Type B pancreatic cell (in vitro differentiated cells): ENCODE measurements around the gene CLPTM1. TPM values are rescaled to one million over a fixed set of nuclear protein-coding genes. Genes with fewer than 3 reads are reported as not detected.
"Not testable (repeated sequence)": the region's sequence is repeated elsewhere in the genome, so short reads cannot be mapped to it uniquely, and the experiment has no call there.

Experiments used
- DNase-seq: peaks from one replicate; pipeline ENCODE4 v3.0.0; 2021; ENCODE audit warnings: mixed read lengths; ENCODE audit not compliant: unreplicated experiment; ENCODE audit errors: extremely low spot score
- H3K27ac Mint-ChIP-seq: 2 replicates; pipeline ENCODE4 v1.8.0; 2021; ENCODE audit warnings: mild to moderate bottlenecking, mixed read lengths
- H3K27me3 Mint-ChIP-seq: 2 replicates; pipeline ENCODE4 v1.8.0; 2021; ENCODE audit warnings: mixed read lengths
- H3K36me3 Mint-ChIP-seq: 2 replicates; pipeline ENCODE4 v1.8.0; 2021; ENCODE audit warnings: mixed read lengths
- H3K4me1 Mint-ChIP-seq: one replicate; pipeline ENCODE4 v1.8.0; 2021; ENCODE audit warnings: mixed read lengths; ENCODE audit not compliant: unreplicated experiment
- H3K4me3 Mint-ChIP-seq: 2 replicates; pipeline ENCODE4 v1.8.0; 2021; ENCODE audit warnings: mild to moderate bottlenecking, mixed read lengths
- H3K9me3 Mint-ChIP-seq: 2 replicates; pipeline ENCODE4 v1.8.0; 2021; ENCODE audit warnings: mixed read lengths
- CTCF ChIP-seq: fragments of 200-600 bp; sonication (generic); conservative IDR thresholded peaks from 2 replicates; pipeline ENCODE4 v1.5.0; 2021; ENCODE audit warnings: antibody characterized with exemption, mild to moderate bottlenecking
- total RNA-seq: library from RNA; stranded (reverse); gene quantifications from 2 replicates; pipeline ENCODE4 v1.2.1, GENCODE V29; 2021; ENCODE audit warnings: low replicate concordance

CLPTM1 gene
- total RNA-seq, 1 donor from 2014 or later, result 104 TPM

GRCh38 chr19:44968670-44969069 is 13.5 kb downstream of the CLPTM1 start:
- TF ChIP-seq CTCF, result no peak
- Mint-ChIP-seq H3K4me1 (no peaks in the 10 kb centered on the region), H3K4me3 (no peak overlapping the region), H3K27ac (no peak overlapping the region), H3K9me3 (no peaks in the 10 kb centered on the region), H3K36me3 (peaks cover 11% of the 10 kb centered on the region), H3K27me3 (no peaks in the 10 kb centered on the region)
- no peak for DNase-seq

- Mint-ChIP-seq H3K4me1 (no peaks in the 10 kb centered on the region), H3K9me3 (no peaks in the 10 kb centered on the region), H3K36me3 (peaks cover 13% of the 10 kb centered on the region), H3K27me3 (no peaks in the 10 kb centered on the region), H3K4me3 (no peak overlapping the region), H3K27ac (no peak overlapping the region)
- no peak for DNase-seq
- no peak for TF ChIP-seq CTCF
Observed at GRCh38 chr19:44969437-44969836, 14.3 kb downstream of the CLPTM1 start.

- not testable (repeated sequence) for H3K27me3 Mint-ChIP-seq, H3K4me1 Mint-ChIP-seq, H3K4me3 Mint-ChIP-seq, H3K27ac Mint-ChIP-seq, H3K9me3 Mint-ChIP-seq, DNase-seq, H3K36me3 Mint-ChIP-seq
Observed at GRCh38 chr19:44971451-44971850, 16.3 kb downstream of the CLPTM1 start.

GRCh38 chr19:44972802-44973201 is 17.6 kb downstream of the CLPTM1 start:
- H3K36me3 Mint-ChIP-seq, result peaks cover 6% of the 10 kb centered on the region
- H3K27me3 Mint-ChIP-seq, result no peaks in the 10 kb centered on the region
- no peak overlapping the region for H3K27ac Mint-ChIP-seq
- TF ChIP-seq CTCF, result no peak
- H3K9me3 Mint-ChIP-seq, result no peaks in the 10 kb centered on the region
- DNase-seq, result no peak
- H3K4me3 Mint-ChIP-seq, result no peak overlapping the region
- no peaks in the 10 kb centered on the region for H3K4me1 Mint-ChIP-seq

- no peaks in the 10 kb centered on the region for H3K27me3 Mint-ChIP-seq
- H3K36me3 Mint-ChIP-seq, result peaks cover 3% of the 10 kb centered on the region
- H3K27ac Mint-ChIP-seq, result no peak overlapping the region
- no peak for TF ChIP-seq CTCF
- H3K4me3 Mint-ChIP-seq, result no peak overlapping the region
- DNase-seq, result no peak
- H3K9me3 Mint-ChIP-seq, result no peaks in the 10 kb centered on the region
- H3K4me1 Mint-ChIP-seq, result no peaks in the 10 kb centered on the region
Observed at GRCh38 chr19:44973982-44974735, 19.0 kb downstream of the CLPTM1 start.

GRCh38 chr19:44974857-44975256 is 19.7 kb downstream of the CLPTM1 start:
- no peak overlapping the region for H3K27ac Mint-ChIP-seq
- no peaks in the 10 kb centered on the region for H3K9me3 Mint-ChIP-seq
- no peaks in the 10 kb centered on the region for H3K4me1 Mint-ChIP-seq
- no peak for TF ChIP-seq CTCF
- H3K27me3 Mint-ChIP-seq, result no peaks in the 10 kb centered on the region
- no peak for DNase-seq
- peaks cover 3% of the 10 kb centered on the region for H3K36me3 Mint-ChIP-seq
- H3K4me3 Mint-ChIP-seq, result no peak overlapping the region
